ENCODE measurements around the gene KCNT1.

KCNT1 gene

GRCh38 chr9:135821116-135821515 lies 119.1 kb downstream of the KCNT1 start:
- no peak for TF ChIP-seq CTCF (IDR thresholded peaks at IDR 0.05; ENCODE audit: low read depth, low read length, missing control alignments)
- no peak for DNase-seq (ENCODE audit: low read depth)
- H3K4me3 ChIP-seq (ENCODE audit: low read depth, low read length): no peak overlapping the region
- in situ Hi-C loops (cut with HindIII; ENCODE audit: low sequenced_read_pairs): no loop called here

DNA sequence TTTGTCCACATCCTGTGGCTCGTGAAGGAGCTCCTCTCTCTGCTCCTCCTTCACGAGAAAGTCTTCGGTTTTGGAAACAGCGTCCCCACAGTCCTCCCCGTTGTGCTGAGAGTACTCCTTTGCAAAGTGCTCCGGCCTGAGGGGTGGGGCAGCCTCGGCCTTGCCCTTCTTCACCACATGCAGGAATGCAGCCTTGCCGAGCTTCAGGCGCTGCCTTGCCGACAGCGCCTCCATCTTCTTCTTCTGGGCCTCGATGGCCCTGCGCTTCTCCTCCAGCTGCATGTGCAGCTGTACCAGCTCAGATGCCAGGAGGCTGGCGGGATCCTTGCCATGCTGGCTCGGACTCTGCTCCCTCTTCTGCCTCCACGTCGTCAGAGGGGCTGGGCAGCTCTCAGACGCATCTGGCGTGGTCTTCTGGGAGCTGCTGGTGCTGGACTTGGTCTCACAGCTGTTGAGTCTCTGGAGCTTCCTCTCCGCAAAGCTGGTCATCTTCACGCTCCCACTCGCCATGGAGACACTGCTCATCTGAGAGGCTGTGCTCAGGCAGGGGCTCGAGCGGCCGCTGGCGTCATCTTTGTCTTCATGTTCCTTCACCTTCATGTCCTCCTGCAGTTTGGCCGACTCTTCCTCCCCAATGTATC lies 119.9 kb downstream of the KCNT1 start:
- DNase-seq (ENCODE audit: low read depth): no peak
- in situ Hi-C loops (cut with HindIII; ENCODE audit: low sequenced_read_pairs): no loop called here
- no peak for TF ChIP-seq CTCF (IDR thresholded peaks at IDR 0.05; ENCODE audit: low read depth, low read length, missing control alignments)
- no peak overlapping the region for H3K4me3 ChIP-seq (ENCODE audit: low read depth, low read length)

DNA sequence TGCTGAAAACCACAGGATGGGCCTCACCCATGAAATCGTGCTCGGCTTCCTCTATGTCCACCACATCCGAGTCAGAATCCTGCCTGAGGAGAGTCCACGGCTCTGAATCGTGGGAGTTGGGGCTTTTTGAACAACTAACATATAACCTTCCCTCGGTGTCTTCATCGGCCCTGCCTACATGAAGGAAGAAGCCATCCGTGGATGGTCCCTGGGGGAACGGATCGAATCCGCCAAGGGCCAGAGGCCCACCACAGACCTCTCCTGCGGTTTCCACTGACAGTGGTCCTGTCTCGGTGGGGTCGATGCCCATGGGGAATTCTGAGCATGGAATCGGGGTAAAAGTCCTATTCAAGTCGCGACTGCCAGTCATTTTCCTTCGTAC lies 120.4 kb downstream of the KCNT1 start:
- H3K4me3 ChIP-seq (ENCODE audit: low read depth, low read length): no peak overlapping the region
- no peak for TF ChIP-seq CTCF (IDR thresholded peaks at IDR 0.05; ENCODE audit: low read depth, low read length, missing control alignments)
- in situ Hi-C loops (cut with HindIII; ENCODE audit: low sequenced_read_pairs): no loop called here
- no peak for DNase-seq (ENCODE audit: low read depth)

GRCh38 chr9:135823036-135823435 lies 121.1 kb downstream of the KCNT1 start:
- no peak overlapping the region for H3K4me3 ChIP-seq (ENCODE audit: low read depth, low read length)
- no peak for DNase-seq (ENCODE audit: low read depth)
- TF ChIP-seq CTCF (IDR thresholded peaks at IDR 0.05; ENCODE audit: low read depth, low read length, missing control alignments): no peak
- in situ Hi-C loops (cut with HindIII; ENCODE audit: low sequenced_read_pairs): no loop called here

DNA sequence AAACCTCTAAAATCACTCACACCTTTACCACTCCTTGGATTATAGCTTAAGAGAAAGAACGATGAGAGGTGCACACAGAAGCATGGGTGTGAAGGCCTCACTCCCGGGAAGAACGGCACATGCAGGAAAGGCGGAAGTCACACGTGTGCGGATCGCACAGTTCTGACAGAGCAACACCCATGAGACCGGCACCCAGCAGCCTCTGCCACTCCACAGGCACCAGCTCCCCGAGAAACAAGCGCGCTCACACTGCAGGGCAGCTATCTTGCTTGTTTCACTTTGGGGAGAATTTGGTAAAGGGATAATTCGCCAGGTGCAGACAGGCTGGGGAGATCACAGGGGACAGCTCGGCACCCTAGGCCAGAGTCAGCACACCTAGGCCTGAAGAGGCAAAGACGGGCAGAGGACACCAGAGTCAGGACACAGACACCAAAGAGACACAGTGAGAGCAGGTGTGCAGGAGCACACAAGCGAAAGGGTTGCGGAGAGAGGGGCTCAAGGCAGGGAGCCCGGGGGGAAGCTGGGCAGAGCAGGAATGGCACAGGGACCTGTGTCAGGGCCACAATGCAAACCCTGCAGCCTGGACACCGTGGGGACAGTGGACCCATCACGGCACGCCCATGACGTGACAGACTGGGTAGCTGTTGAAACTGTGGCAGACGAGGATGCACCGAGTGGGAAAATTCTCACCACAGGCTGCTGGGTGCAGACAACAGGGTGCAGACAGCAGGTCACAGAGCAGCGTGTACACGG lies 123.6 kb downstream of the KCNT1 start:
- in situ Hi-C loops (cut with HindIII; ENCODE audit: low sequenced_read_pairs): no loop called here
- TF ChIP-seq CTCF (IDR thresholded peaks at IDR 0.05; ENCODE audit: low read depth, low read length, missing control alignments): no peak
- DNase-seq (ENCODE audit: low read depth): no peak
- H3K4me3 ChIP-seq (ENCODE audit: low read depth, low read length): no peak overlapping the region

GRCh38 chr9:135826188-135826545 lies 124.2 kb downstream of the KCNT1 start:
- in situ Hi-C loops (cut with HindIII; ENCODE audit: low sequenced_read_pairs): no loop called here
- TF ChIP-seq CTCF (IDR thresholded peaks at IDR 0.05; ENCODE audit: low read depth, low read length, missing control alignments): no peak
- no peak for DNase-seq (ENCODE audit: low read depth)
- no peak overlapping the region for H3K4me3 ChIP-seq (ENCODE audit: low read depth, low read length)

Measured in astrocyte of the cerebellum (primary cell).